Kidney epithelial cell (primary cell): ENCODE data around the gene ADPRHL1. TPM values are rescaled to one million over a fixed set of nuclear protein-coding genes. Genes with fewer than 3 reads are reported as not detected.

Source experiments
- DNase-seq: peaks from one replicate; pipeline ENCODE4 v3.0.0-alpha.2; 2010; ENCODE audit warnings: low read depth
- H3K27me3 ChIP-seq: 2 replicates; pipeline ENCODE4 v1.6.0; 2011; ENCODE audit warnings: low read length; ENCODE audit not compliant: control insufficient read depth, insufficient read depth
- H3K36me3 ChIP-seq: 2 replicates; pipeline ENCODE4 v1.5.1; 2011; ENCODE audit warnings: low read length; ENCODE audit not compliant: control insufficient read depth, insufficient read depth
- H3K4me3 ChIP-seq: 2 replicates; pipeline ENCODE4 v1.5.1; 2011; ENCODE audit warnings: low read depth, mild to moderate bottlenecking, control low read depth, low read length
- CTCF ChIP-seq: IDR thresholded peaks from 2 replicates; pipeline ENCODE4 v1.5.1; 2011; ENCODE audit warnings: mild to moderate bottlenecking, moderate library complexity, low read length, control low read depth, inconsistent platforms; ENCODE audit not compliant: insufficient read depth, poor library complexity, severe bottlenecking
- total RNA-seq: library from RNA; depleted of rRNA; stranded (reverse); fragments of >200 nt; gene quantifications from 2 replicates; pipeline ENCODE4 v1.2.3, GENCODE V29; 2015

Gene ADPRHL1
- total RNA-seq, 1 donor from 2014 or later = 0.84 TPM

GRCh38 chr13:113420833-113421600 is 32.3 kb downstream of the ADPRHL1 start:
- TF ChIP-seq CTCF = no peak
- no peaks in the 10 kb centered on the region for H3K36me3 ChIP-seq
- H3K27me3 ChIP-seq = peaks cover 9% of the 10 kb centered on the region
- no peak overlapping the region for H3K4me3 ChIP-seq
- no peak for DNase-seq

GRCh38 chr13:113420232-113420631 is 33.1 kb downstream of the ADPRHL1 start:
- Histone ChIP-seq H3K36me3 (no peaks in the 10 kb centered on the region), H3K4me3 (no peak overlapping the region), H3K27me3 (peaks cover 9% of the 10 kb centered on the region)
- DNase-seq = no peak
- TF ChIP-seq CTCF = no peak

GRCh38 chr13:113419531-113420193 is 33.6 kb downstream of the ADPRHL1 start:
- Histone ChIP-seq H3K27me3 (peaks cover 9% of the 10 kb centered on the region), H3K36me3 (no peaks in the 10 kb centered on the region), H3K4me3 (no peak overlapping the region)
- DNase-seq = no peak
- TF ChIP-seq CTCF = no peak

- Histone ChIP-seq H3K36me3 (no peaks in the 10 kb centered on the region), H3K27me3 (peaks cover 9% of the 10 kb centered on the region), H3K4me3 (no peak overlapping the region)
- no peak for DNase-seq
- no peak for TF ChIP-seq CTCF
These were observed 34.6 kb downstream of the ADPRHL1 start for GRCh38 chr13:113418722-113419049.

- DNase-seq = no peak
- H3K27me3 ChIP-seq = peaks cover 9% of the 10 kb centered on the region
- no peak for TF ChIP-seq CTCF
- H3K36me3 ChIP-seq = no peaks in the 10 kb centered on the region
- H3K4me3 ChIP-seq = no peak overlapping the region
These were observed 35.2 kb downstream of the ADPRHL1 start for GRCh38 chr13:113417836-113418721.
